Measurements from ENCODE around the gene MSN. TPM values are rescaled to one million over a fixed set of nuclear protein-coding genes. Genes with fewer than 3 reads are reported as not detected.

Gene MSN
- total and polyA plus RNA-seq, 2 experiments from 2014 or later = 268 to 281 TPM

GRCh38 chrX:65740909-65741308 lies 73.5 kb downstream of the MSN start:
- H3K9ac ChIP-seq = no peak overlapping the region
- TF ChIP-seq EZH2 (IDR thresholded peaks at IDR 0.05; ENCODE audit: insufficient read depth, poor library complexity, severe bottlenecking) (no peak), EZH2phosphoT487 (IDR thresholded peaks at IDR 0.05; ENCODE audit: insufficient read depth, low read depth) (no peak)

GRCh38 chrX:65741823-65742222 lies 74.4 kb downstream of the MSN start:
- Histone ChIP-seq H3K4me2 (ENCODE audit: unreplicated experiment) (no peak overlapping the region), H3K36me3 (ENCODE audit: low read depth) (peaks cover 8% of the 10 kb centered on the region), H3K27ac (peak overlapping the region; percentile 18; the same call in 1 of the 2 replicates), H3K9me2 (ENCODE audit: insufficient read depth) (no peaks in the 10 kb centered on the region), H3K9me3 (ENCODE audit: low read depth) (no peaks in the 10 kb centered on the region), H3K4me1 (ENCODE audit: insufficient read depth) (peaks cover 29% of the 10 kb centered on the region), H3K79me2 (ENCODE audit: insufficient read depth) (no peaks in the 10 kb centered on the region), H3K27me3 (replicated peaks; ENCODE audit: insufficient read depth) (no peaks in the 10 kb centered on the region), H4K20me1 (ENCODE audit: insufficient read depth) (no peaks in the 10 kb centered on the region), H3F3A (ENCODE audit: insufficient read depth) (peaks cover 25% of the 10 kb centered on the region), H3K4me3 (no peak overlapping the region), H3K9ac (no peak overlapping the region), H2AFZ (no peak overlapping the region)
- in situ Hi-C loops (cut with MboI) = no loop called here
- peak; percentile 13 for DNase-seq
- no peak for TF ChIP-seq EZH2 (IDR thresholded peaks at IDR 0.05; ENCODE audit: insufficient read depth, poor library complexity, severe bottlenecking)
- 56 to 58% methylated on average over 2 of the region's 2 CpGs for WGBS, 2 experiments (ENCODE audit: low coverage in 1 of 2, low lambda C conversion rate in 2 of 2, missing lambda C conversion rate in 2 of 2)

More at GRCh38 chrX:65740909-65741308, 73.5 kb downstream of the MSN start:
- H3K9me3 ChIP-seq (ENCODE audit: low read depth) = no peaks in the 10 kb centered on the region
- H3F3A ChIP-seq (ENCODE audit: insufficient read depth) = peaks cover 25% of the 10 kb centered on the region
- no peaks in the 10 kb centered on the region for H3K9me2 ChIP-seq (ENCODE audit: insufficient read depth)
- H3K79me2 ChIP-seq (ENCODE audit: insufficient read depth) = peaks cover 2% of the 10 kb centered on the region; the same call in 1 of the 2 replicates
- no peak for DNase-seq
- peaks cover 9% of the 10 kb centered on the region for H3K36me3 ChIP-seq (ENCODE audit: low read depth)
- H3K4me2 ChIP-seq (ENCODE audit: unreplicated experiment) = no peak overlapping the region
- no peak overlapping the region for H3K4me3 ChIP-seq
- no peaks in the 10 kb centered on the region for H3K27me3 ChIP-seq (replicated peaks; ENCODE audit: insufficient read depth)
- in situ Hi-C loops (cut with MboI) = no loop called here
- H3K27ac ChIP-seq = no peak overlapping the region
- no peak overlapping the region for H2AFZ ChIP-seq
- peaks cover 29% of the 10 kb centered on the region for H3K4me1 ChIP-seq (ENCODE audit: insufficient read depth)
- H4K20me1 ChIP-seq (ENCODE audit: insufficient read depth) = no peaks in the 10 kb centered on the region

- Histone ChIP-seq H3K4me3 (no peak overlapping the region), H3K36me3 (ENCODE audit: low read depth) (no peaks in the 10 kb centered on the region; the same call in 1 of the 2 replicates), H4K20me1 (ENCODE audit: insufficient read depth) (no peaks in the 10 kb centered on the region), H3K4me2 (ENCODE audit: unreplicated experiment) (no peak overlapping the region), H3K9ac (no peak overlapping the region), H3K79me2 (ENCODE audit: insufficient read depth) (no peaks in the 10 kb centered on the region), H3K9me2 (ENCODE audit: insufficient read depth) (no peaks in the 10 kb centered on the region), H3K9me3 (ENCODE audit: low read depth) (no peaks in the 10 kb centered on the region), H3F3A (ENCODE audit: insufficient read depth) (peaks cover 19% of the 10 kb centered on the region), H2AFZ (no peak overlapping the region), H3K4me1 (ENCODE audit: insufficient read depth) (peaks cover 19% of the 10 kb centered on the region), H3K27me3 (replicated peaks; ENCODE audit: insufficient read depth) (no peaks in the 10 kb centered on the region), H3K27ac (no peak overlapping the region)
- no peak for TF ChIP-seq EZH2phosphoT487 (IDR thresholded peaks at IDR 0.05; ENCODE audit: insufficient read depth, low read depth)
- TF ChIP-seq EZH2 (IDR thresholded peaks at IDR 0.05; ENCODE audit: insufficient read depth, poor library complexity, severe bottlenecking) = no peak
- peak; percentile 48 for DNase-seq
- WGBS, 2 experiments (ENCODE audit: low coverage in 1 of 2, low lambda C conversion rate in 2 of 2, missing lambda C conversion rate in 2 of 2) = 81 to 100% methylated on average over 1 of the region's 1 CpG
- in situ Hi-C loops (cut with MboI) = no loop called here
These were observed 77.5 kb downstream of the MSN start for GRCh38 chrX:65744965-65745364.

- Histone ChIP-seq H3K4me3 (no peak overlapping the region), H3F3A (ENCODE audit: insufficient read depth) (peaks cover 19% of the 10 kb centered on the region), H3K27ac (no peak overlapping the region), H2AFZ (no peak overlapping the region), H3K9ac (no peak overlapping the region), H3K4me1 (ENCODE audit: insufficient read depth) (peaks cover 19% of the 10 kb centered on the region), H3K36me3 (ENCODE audit: low read depth) (no peaks in the 10 kb centered on the region; the same call in 1 of the 2 replicates), H3K4me2 (ENCODE audit: unreplicated experiment) (no peak overlapping the region), H3K79me2 (ENCODE audit: insufficient read depth) (no peaks in the 10 kb centered on the region), H3K9me2 (ENCODE audit: insufficient read depth) (no peaks in the 10 kb centered on the region), H3K9me3 (ENCODE audit: low read depth) (no peaks in the 10 kb centered on the region), H4K20me1 (ENCODE audit: insufficient read depth) (no peaks in the 10 kb centered on the region), H3K27me3 (replicated peaks; ENCODE audit: insufficient read depth) (no peaks in the 10 kb centered on the region)
- no peak for TF ChIP-seq EZH2 (IDR thresholded peaks at IDR 0.05; ENCODE audit: insufficient read depth, poor library complexity, severe bottlenecking)
- TF ChIP-seq EZH2phosphoT487 (IDR thresholded peaks at IDR 0.05; ENCODE audit: insufficient read depth, low read depth) = no peak
- in situ Hi-C loops (cut with MboI) = no loop called here
- 67 to 78% methylated on average over 5 to 6 of the region's 6 CpGs for WGBS, 2 experiments (ENCODE audit: low coverage in 1 of 2, low lambda C conversion rate in 2 of 2, missing lambda C conversion rate in 2 of 2)
- DNase-seq = no peak
These were observed 78.0 kb downstream of the MSN start for GRCh38 chrX:65745427-65745826.

- DNase-seq = peak; percentile 14
- no peaks in the 10 kb centered on the region for H3K9me3 ChIP-seq (ENCODE audit: low read depth)
- no peak overlapping the region for H3K27ac ChIP-seq
- H3K36me3 ChIP-seq (ENCODE audit: low read depth) = no peaks in the 10 kb centered on the region; the same call in 1 of the 2 replicates
- no peak overlapping the region for H3K4me3 ChIP-seq
- H3K27me3 ChIP-seq (replicated peaks; ENCODE audit: insufficient read depth) = no peaks in the 10 kb centered on the region
- 68 to 76% methylated on average over 5 of the region's 5 CpGs for WGBS, 2 experiments (ENCODE audit: low coverage in 1 of 2, low lambda C conversion rate in 2 of 2, missing lambda C conversion rate in 2 of 2)
- no peak overlapping the region for H2AFZ ChIP-seq
- no peaks in the 10 kb centered on the region for H3K79me2 ChIP-seq (ENCODE audit: insufficient read depth)
- TF ChIP-seq EZH2 (IDR thresholded peaks at IDR 0.05; ENCODE audit: insufficient read depth, poor library complexity, severe bottlenecking) = no peak
- TF ChIP-seq EZH2phosphoT487 (IDR thresholded peaks at IDR 0.05; ENCODE audit: insufficient read depth, low read depth) = no peak
- H3K4me1 ChIP-seq (ENCODE audit: insufficient read depth) = peaks cover 19% of the 10 kb centered on the region
- in situ Hi-C loops (cut with MboI) = no loop called here
- no peak overlapping the region for H3K4me2 ChIP-seq (ENCODE audit: unreplicated experiment)
- H3F3A ChIP-seq (ENCODE audit: insufficient read depth) = peaks cover 19% of the 10 kb centered on the region
- no peaks in the 10 kb centered on the region for H4K20me1 ChIP-seq (ENCODE audit: insufficient read depth)
- H3K9ac ChIP-seq = no peak overlapping the region
- no peaks in the 10 kb centered on the region for H3K9me2 ChIP-seq (ENCODE audit: insufficient read depth)
These were observed 78.5 kb downstream of the MSN start for GRCh38 chrX:65745992-65746391.

Data from GM23248 (cell line).